ENCODE measurements around the gene CCDC92B.
"Not testable (repeated sequence)": the region's sequence is repeated elsewhere in the genome, so short reads cannot be mapped to it uniquely, and the experiment has no call there.

The CCDC92B gene

GRCh38 chr17:2701996-2702741 is 47.3 kb downstream of the CCDC92B start:
- no peak for DNase-seq

- DNase-seq, result no peak
Measured at GRCh38 chr17:2701161-2701995, 48.1 kb downstream of the CCDC92B start.

GRCh38 chr17:2700491-2701141 is 48.8 kb downstream of the CCDC92B start:
- no peak for DNase-seq

GRCh38 chr17:2700030-2700490 is 49.4 kb downstream of the CCDC92B start:
- DNase-seq, result no peak

GRCh38 chr17:2699216-2699805 is 50.1 kb downstream of the CCDC92B start:
- not testable (repeated sequence) for DNase-seq

GRCh38 chr17:2697611-2698162 is 51.8 kb downstream of the CCDC92B start:
- DNase-seq, result no peak

GRCh38 chr17:2695961-2696760 is 53.3 kb downstream of the CCDC92B start:
- no peak for DNase-seq

- no peak for DNase-seq
Measured at GRCh38 chr17:2695243-2695960, 54.0 kb downstream of the CCDC92B start.

- no peak for DNase-seq
Measured at GRCh38 chr17:2694381-2695242, 54.8 kb downstream of the CCDC92B start.

GRCh38 chr17:2693561-2694380 is 55.7 kb downstream of the CCDC92B start:
- DNase-seq, result no peak

- no peak for DNase-seq
Measured at GRCh38 chr17:2692781-2693135, 56.7 kb downstream of the CCDC92B start.

- DNase-seq, result no peak
Measured at GRCh38 chr17:2691965-2692780, 57.3 kb downstream of the CCDC92B start.

- DNase-seq, result no peak
Measured at GRCh38 chr17:2691069-2691871, 58.2 kb downstream of the CCDC92B start.

GRCh38 chr17:2690165-2691068 is 59.0 kb downstream of the CCDC92B start:
- no peak for DNase-seq

- DNase-seq, result no peak
Measured at GRCh38 chr17:2689411-2690164, 59.9 kb downstream of the CCDC92B start.
